ENCODE data around the gene RET.

The RET gene

DNA sequence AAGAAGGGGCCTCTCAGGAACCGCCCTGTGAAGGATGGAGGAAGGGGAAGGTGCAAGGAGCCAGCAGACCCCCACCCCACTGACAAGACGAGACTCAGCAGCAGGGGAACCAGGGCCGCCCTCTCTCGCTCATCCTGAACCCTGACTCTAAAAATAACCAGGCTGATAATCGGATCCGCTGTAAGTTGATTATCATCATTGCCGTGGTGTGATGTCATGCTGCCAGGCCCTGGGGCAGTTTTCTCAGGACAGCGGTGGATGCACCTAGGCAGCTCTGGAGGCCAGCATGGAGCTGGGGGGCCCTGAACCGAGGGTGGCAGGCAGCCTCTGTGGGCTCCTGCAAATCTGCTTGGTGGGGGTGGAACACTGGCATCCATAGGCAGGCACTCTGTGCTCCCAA lies 7.9 kb downstream of the RET start:
- H3K4me3 ChIP-seq (ENCODE audit: low read depth, low read length) = no peak overlapping the region
- no peak for TF ChIP-seq CTCF (IDR thresholded peaks at IDR 0.05; ENCODE audit: borderline replicate concordance, insufficient read depth, low read depth, low read length)

GRCh38 chr10:43086321-43086942 lies 9.6 kb downstream of the RET start:
- no peak overlapping the region for H3K4me3 ChIP-seq (ENCODE audit: low read depth, low read length)
- no peak for TF ChIP-seq CTCF (IDR thresholded peaks at IDR 0.05; ENCODE audit: borderline replicate concordance, insufficient read depth, low read depth, low read length)

DNA sequence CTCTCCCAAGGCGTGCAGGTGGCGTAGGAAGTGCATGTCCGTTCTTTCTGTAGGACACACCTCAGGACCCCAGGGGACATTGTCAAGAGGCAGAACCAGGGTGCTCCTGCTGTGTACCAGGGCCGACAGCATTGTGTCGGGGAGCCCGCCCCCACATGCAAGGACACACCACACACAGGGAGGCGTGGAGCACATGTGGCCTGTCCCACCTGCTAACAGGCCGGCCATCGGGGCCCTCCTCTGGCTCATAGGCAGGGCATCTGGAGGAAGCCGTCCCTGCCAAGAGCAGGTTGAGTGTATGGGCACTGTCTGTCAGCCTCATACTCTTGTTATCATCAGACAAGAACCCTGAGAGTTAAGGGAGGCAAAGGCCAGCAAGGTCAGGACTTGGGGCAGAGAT lies 12.7 kb downstream of the RET start:
- TF ChIP-seq CTCF (IDR thresholded peaks at IDR 0.05; ENCODE audit: borderline replicate concordance, insufficient read depth, low read depth, low read length) = no peak
- no peak overlapping the region for H3K4me3 ChIP-seq (ENCODE audit: low read depth, low read length)

GRCh38 chr10:43090188-43090587 lies 13.3 kb downstream of the RET start:
- H3K4me3 ChIP-seq (ENCODE audit: low read depth, low read length) = no peak overlapping the region
- no peak for TF ChIP-seq CTCF (IDR thresholded peaks at IDR 0.05; ENCODE audit: borderline replicate concordance, insufficient read depth, low read depth, low read length)

- TF ChIP-seq CTCF (IDR thresholded peaks at IDR 0.05; ENCODE audit: borderline replicate concordance, insufficient read depth, low read depth, low read length) = no peak
- no peak overlapping the region for H3K4me3 ChIP-seq (ENCODE audit: low read depth, low read length)
These were observed 13.8 kb downstream of the RET start for GRCh38 chr10:43090664-43091063.

- TF ChIP-seq CTCF (IDR thresholded peaks at IDR 0.05; ENCODE audit: borderline replicate concordance, insufficient read depth, low read depth, low read length) = no peak
- no peak overlapping the region for H3K4me3 ChIP-seq (ENCODE audit: low read depth, low read length)
These were observed 15.0 kb downstream of the RET start for GRCh38 chr10:43091846-43092245.

GRCh38 chr10:43093423-43094076 lies 16.7 kb downstream of the RET start:
- H3K4me3 ChIP-seq (ENCODE audit: low read depth, low read length) = no peak overlapping the region
- TF ChIP-seq CTCF (IDR thresholded peaks at IDR 0.05; ENCODE audit: borderline replicate concordance, insufficient read depth, low read depth, low read length) = no peak

All from GM12875 (cell line).